ENCODE measurements around the gene RPL18.
A peak's percentile ranks its signal among the peaks of the same experiment; 100 is the strongest.

RPL18 gene

GRCh38 chr19:48636859-48637448 is 18.0 kb upstream of the RPL18 start, which contains the start of gene DBP:
Gene DBP, minus strand, starts transcription at chr19:48637379. Its CDS starts 385 bp downstream, at chr19:48636994.
- Histone ChIP-seq H3K27me3 (ENCODE audit: insufficient read depth, low read length, poor library complexity, severe bottlenecking) (no peaks in the 10 kb centered on the region), H2AFZ (ENCODE audit: low read length) (peak within 1 kb of the TSS; percentile 84), H3K79me2 (ENCODE audit: insufficient read depth, low read length) (peaks cover 38% of the 10 kb centered on the region), H3K36me3 (ENCODE audit: insufficient read depth, low read length) (no peaks in the 10 kb centered on the region), H3K9me2 (replicated peaks; ENCODE audit: low read depth, low read length) (no peaks in the 10 kb centered on the region), H3K9me3 (ENCODE audit: insufficient read depth, low read depth, low read length) (no peaks in the 10 kb centered on the region), H3K4me2 (ENCODE audit: low read depth, low read length, poor library complexity, severe bottlenecking) (peak within 1 kb of the TSS; percentile 99), H3K4me1 (ENCODE audit: insufficient read depth, low read length, poor library complexity, severe bottlenecking) (peaks cover 44% of the 10 kb centered on the region), H4K20me1 (ENCODE audit: insufficient read depth, low read length, poor library complexity, severe bottlenecking) (peaks cover 4% of the 10 kb centered on the region), H3F3A (ENCODE audit: low read depth) (peaks cover 3% of the 10 kb centered on the region), H3K4me3 (ENCODE audit: low read length, poor library complexity, severe bottlenecking) (peak within 1 kb of the TSS; percentile 93), H3K9ac (ENCODE audit: low read depth, low read length, poor library complexity, severe bottlenecking) (peak within 1 kb of the TSS; percentile 97)
- no peak for TF ChIP-seq EZH2phosphoT487 (IDR thresholded peaks at IDR 0.05; ENCODE audit: borderline replicate concordance)
- TF ChIP-seq CTCF (conservative IDR thresholded peaks at IDR 0.05; ENCODE audit: low read length): no peak

DNA sequence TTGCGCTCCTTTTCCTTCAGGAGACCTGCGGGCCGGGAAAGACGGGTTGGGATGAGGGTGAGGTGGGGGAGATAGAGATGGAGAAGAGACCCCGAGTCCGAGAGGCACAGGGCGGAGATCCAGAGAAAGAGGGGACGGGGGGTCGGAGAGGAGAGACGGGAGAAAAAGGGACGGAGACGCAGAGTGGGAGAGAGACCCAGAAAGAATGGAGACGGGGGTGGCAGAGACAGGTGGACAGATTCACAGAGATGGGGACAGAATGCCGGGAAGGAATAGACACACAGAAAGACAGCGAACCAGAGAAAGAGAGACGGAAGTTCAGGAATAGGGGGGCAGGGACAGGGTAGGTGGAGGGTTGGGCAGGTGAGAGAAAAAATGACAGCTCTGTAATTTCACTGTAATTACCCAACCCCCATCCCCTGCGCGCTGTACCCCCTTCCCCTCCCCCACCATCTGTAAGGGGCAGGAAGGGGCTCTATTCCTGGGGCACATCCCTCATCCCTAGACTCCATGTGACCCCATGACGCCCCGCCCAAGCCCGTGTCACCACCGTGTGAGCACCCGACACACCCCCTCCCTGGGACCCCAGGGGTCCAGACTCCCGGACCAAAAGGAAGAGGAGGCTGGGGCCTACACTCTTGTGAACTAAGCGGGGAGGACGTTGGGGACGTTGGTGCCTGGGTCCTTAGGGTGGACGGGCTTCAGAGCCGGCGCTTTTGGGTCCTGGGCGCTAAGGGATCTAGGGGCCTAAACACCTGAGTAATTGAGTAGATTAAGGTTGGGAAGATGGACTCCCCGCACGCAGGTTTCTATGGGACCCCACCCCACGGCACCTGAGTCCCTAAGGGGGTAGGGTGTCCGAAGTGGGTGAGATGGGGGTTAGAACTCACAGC is 17.2 kb upstream of the RPL18 start:
- H3K4me1 ChIP-seq (ENCODE audit: insufficient read depth, low read length, poor library complexity, severe bottlenecking): peaks cover 44% of the 10 kb centered on the region
- H4K20me1 ChIP-seq (ENCODE audit: insufficient read depth, low read length, poor library complexity, severe bottlenecking): peaks cover 4% of the 10 kb centered on the region
- H3K79me2 ChIP-seq (ENCODE audit: insufficient read depth, low read length): peaks cover 38% of the 10 kb centered on the region
- peaks cover 3% of the 10 kb centered on the region; the same call in 1 of the 2 replicates for H3K36me3 ChIP-seq (ENCODE audit: insufficient read depth, low read length)
- no peaks in the 10 kb centered on the region for H3K9me3 ChIP-seq (ENCODE audit: insufficient read depth, low read depth, low read length)
- peaks cover 3% of the 10 kb centered on the region for H3F3A ChIP-seq (ENCODE audit: low read depth)
- peak overlapping the region; percentile 35; the same call in 1 of the 2 replicates for H2AFZ ChIP-seq (ENCODE audit: low read length)
- no peaks in the 10 kb centered on the region for H3K27me3 ChIP-seq (ENCODE audit: insufficient read depth, low read length, poor library complexity, severe bottlenecking)
- H3K4me2 ChIP-seq (ENCODE audit: low read depth, low read length, poor library complexity, severe bottlenecking): peak overlapping the region; percentile 99
- H3K9ac ChIP-seq (ENCODE audit: low read depth, low read length, poor library complexity, severe bottlenecking): peak overlapping the region; percentile 97
- TF ChIP-seq EZH2phosphoT487 (IDR thresholded peaks at IDR 0.05; ENCODE audit: borderline replicate concordance) (no peak), CTCF (conservative IDR thresholded peaks at IDR 0.05; ENCODE audit: low read length) (no peak)
- peak overlapping the region; percentile 93 for H3K4me3 ChIP-seq (ENCODE audit: low read length, poor library complexity, severe bottlenecking)
- no peaks in the 10 kb centered on the region for H3K9me2 ChIP-seq (replicated peaks; ENCODE audit: low read depth, low read length)

DNA sequence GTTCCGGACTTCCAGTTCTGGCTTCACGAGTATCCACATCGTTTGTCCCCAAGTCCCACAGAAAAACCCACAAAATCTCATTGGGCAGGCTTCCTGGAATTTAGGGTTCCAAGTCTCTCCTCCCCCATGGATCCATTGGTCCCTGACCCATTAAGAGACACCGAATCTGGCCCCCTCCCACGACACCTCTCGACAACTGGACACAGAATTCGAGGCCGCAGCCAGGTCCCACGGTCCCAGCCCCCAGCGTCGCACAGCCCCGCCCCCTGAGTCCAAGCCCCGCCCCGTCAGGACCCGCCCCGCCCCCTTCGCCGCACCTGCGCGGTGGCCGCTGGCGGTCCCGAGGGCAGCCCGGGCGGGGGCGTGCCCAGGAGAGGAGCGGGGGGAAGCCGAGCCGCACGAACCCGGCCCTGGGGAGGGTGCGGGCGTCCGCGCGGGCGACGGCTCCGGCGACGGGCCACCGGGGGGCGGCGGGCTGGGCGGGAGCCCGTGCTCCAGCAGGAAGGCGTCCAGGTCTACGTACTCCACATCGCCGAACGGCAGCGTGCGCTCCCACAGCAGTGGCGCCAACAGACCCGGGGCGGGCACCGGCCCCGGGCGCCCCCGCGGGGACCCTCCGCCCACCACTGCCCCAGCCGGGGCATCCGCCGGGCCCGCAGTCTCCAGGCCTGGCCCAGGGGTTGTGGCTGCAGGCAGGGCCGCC is 16.4 kb upstream of the RPL18 start:
- H3K4me1 ChIP-seq (ENCODE audit: insufficient read depth, low read length, poor library complexity, severe bottlenecking): peaks cover 44% of the 10 kb centered on the region
- H4K20me1 ChIP-seq (ENCODE audit: insufficient read depth, low read length, poor library complexity, severe bottlenecking): peaks cover 4% of the 10 kb centered on the region
- peak overlapping the region; percentile 97 for H3K9ac ChIP-seq (ENCODE audit: low read depth, low read length, poor library complexity, severe bottlenecking)
- H3K9me2 ChIP-seq (replicated peaks; ENCODE audit: low read depth, low read length): no peaks in the 10 kb centered on the region
- peaks cover 9% of the 10 kb centered on the region; the same call in 1 of the 2 replicates for H3K36me3 ChIP-seq (ENCODE audit: insufficient read depth, low read length)
- H3F3A ChIP-seq (ENCODE audit: low read depth): peaks cover 3% of the 10 kb centered on the region
- peak overlapping the region; percentile 99 for H3K4me2 ChIP-seq (ENCODE audit: low read depth, low read length, poor library complexity, severe bottlenecking)
- H3K79me2 ChIP-seq (ENCODE audit: insufficient read depth, low read length): peaks cover 38% of the 10 kb centered on the region
- H2AFZ ChIP-seq (ENCODE audit: low read length): peak overlapping the region; percentile 35; the same call in 1 of the 2 replicates
- H3K27me3 ChIP-seq (ENCODE audit: insufficient read depth, low read length, poor library complexity, severe bottlenecking): no peaks in the 10 kb centered on the region
- peak overlapping the region; percentile 93 for H3K4me3 ChIP-seq (ENCODE audit: low read length, poor library complexity, severe bottlenecking)
- no peak for TF ChIP-seq CTCF (conservative IDR thresholded peaks at IDR 0.05; ENCODE audit: low read length)
- no peak for TF ChIP-seq EZH2phosphoT487 (IDR thresholded peaks at IDR 0.05; ENCODE audit: borderline replicate concordance)
- no peaks in the 10 kb centered on the region for H3K9me3 ChIP-seq (ENCODE audit: insufficient read depth, low read depth, low read length)
